GM12891 (cell line): ENCODE measurements around the gene TM9SF2.

ENCODE experiments used
- POLR2A ChIP-seq: IDR thresholded peaks from 2 replicates; pipeline ENCODE4 v1.6.1; 2011; ENCODE audit warnings: low read depth, low read length, control low read depth
- POLR2AphosphoS5 ChIP-seq: IDR thresholded peaks from 2 replicates; pipeline ENCODE4 v1.6.1; 2011; ENCODE audit warnings: low read depth, low read length, control low read depth
- POU2F2 ChIP-seq: IDR thresholded peaks from 2 replicates; pipeline ENCODE4 v1.6.1; 2011; ENCODE audit warnings: low read depth, mild to moderate bottlenecking, control low read depth, low read length, moderate library complexity
- SPI1 ChIP-seq: IDR thresholded peaks from 2 replicates; pipeline ENCODE4 v1.6.1; 2011; ENCODE audit warnings: low read depth, low read length, control low read depth
- TAF1 ChIP-seq: IDR thresholded peaks from 2 replicates; pipeline ENCODE4 v1.6.1; 2011; ENCODE audit warnings: low read depth, low read length, control low read depth

DNA sequence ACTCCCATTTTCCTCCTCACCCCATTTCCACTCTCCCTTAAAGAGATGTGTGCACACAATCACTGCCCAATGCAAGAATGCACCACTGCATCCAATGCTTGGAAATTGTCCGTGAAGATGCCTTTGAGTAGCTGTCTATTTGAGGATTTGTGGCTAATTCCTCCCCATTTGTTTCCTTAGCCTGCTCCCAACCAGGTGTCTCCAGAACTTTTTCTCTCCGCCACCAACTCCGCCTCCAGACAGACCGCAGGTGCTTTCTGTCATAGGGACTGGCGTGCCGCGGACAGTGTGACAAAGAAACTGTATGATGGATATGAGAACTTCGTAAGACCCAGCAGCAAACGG, 461 bp upstream of the TM9SF2 start:
- TF ChIP-seq POLR2AphosphoS5 (no peak), POU2F2 (no peak), POLR2A (no peak), TAF1 (no peak), SPI1 (no peak)
